NOMO-1 treated with DMSO at 0.1 percent for 48 hours (cell line): ENCODE data around the gene DYRK4.
"Not testable (repeated sequence)": the region's sequence is repeated elsewhere in the genome, so short reads cannot be mapped to it uniquely, and the experiment has no call there.

Experiments
- DNase-seq: peaks from one replicate; lab custom pipeline; 2025; ENCODE audit not compliant: unreplicated experiment; lab: John Stamatoyannopoulos, UW

DYRK4 gene

DNA sequence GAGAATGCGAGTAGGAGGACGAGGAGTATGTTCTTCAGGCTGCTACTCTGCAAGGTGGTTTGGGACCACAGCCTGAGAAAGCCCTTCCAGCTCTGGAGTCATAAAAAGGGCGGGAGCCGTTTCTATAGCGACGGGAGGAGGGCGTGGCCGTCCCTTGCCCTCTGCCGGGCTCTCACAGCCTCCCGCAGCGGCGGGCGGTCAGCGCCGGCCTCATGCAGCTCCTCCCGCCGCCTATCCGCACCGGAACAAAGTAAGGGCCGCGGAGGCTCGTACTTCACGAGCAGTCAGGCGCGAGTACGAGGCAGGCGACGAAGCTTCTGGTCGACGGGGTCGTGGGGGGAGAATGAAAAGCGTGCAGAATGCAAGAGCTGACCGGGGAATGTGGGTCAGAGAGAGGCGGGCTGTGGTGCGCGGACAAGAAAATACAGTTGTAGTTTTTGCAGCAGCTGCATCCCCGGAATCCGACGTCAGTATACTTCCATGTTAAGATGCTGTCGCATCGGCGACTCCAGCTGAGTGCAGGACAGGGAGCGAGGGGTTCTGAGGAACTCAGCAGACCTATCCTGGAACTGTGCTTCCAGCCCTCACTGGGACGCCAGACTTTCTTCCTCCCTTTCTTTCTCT is at the start of gene DYRK4:
TSS of gene DYRK4 (plus strand) at position 175 of the 624 bp plus-strand sequence. CDS start at position 213, 38 bp downstream.
- DNase-seq = no peak

GRCh38 chr12:4518106-4518728 is 43.8 kb upstream of the DYRK4 start:
- no peak for DNase-seq

DNA sequence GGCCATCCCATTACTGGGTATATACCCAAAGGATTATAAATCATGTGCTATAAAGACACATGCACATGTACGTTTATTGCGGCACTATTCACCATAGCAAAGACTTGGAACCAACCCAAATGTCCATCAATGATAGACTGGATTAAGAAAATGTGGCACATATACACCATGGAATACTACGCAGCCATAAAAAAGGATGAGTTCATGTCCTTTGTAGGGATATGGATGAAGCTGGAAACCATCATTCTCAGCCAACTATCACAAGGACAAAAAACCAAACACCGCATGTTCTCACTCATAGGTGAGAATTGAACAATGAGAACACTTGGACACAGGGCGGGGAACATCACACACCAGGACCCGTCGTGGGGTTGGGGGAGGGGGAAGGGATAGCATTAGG is 38.6 kb upstream of the DYRK4 start:
- DNase-seq = not testable (repeated sequence)

DNA sequence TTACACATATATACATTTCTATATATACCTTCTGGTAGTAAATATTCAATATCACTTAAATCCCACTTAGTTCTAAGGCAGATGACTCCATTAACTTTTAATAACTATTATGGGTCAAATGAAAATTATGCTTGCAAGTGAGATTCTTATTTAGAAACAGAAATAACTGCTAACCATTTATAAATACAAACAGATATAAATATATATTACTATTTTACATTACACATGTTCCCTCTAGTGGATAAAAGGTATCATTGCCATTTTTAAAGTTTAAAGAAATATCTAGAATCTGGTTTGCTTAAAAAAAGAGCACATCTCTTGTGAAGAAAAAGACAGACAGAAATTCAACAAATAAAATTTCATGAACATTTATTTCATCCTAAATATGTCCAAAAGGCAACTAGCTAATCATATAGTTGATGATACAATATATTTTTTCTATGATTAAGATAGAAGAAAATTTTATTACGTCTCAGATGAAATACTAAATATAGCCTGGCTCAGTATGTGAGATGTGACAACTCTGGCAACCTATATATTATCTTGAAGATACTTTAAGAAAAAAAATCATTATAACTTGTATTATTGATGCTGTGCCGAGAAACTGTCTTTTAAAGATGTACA is 35.0 kb upstream of the DYRK4 start:
- DNase-seq = peak; percentile 27

- DNase-seq = no peak
Measured at GRCh38 chr12:4530160-4530559, 31.8 kb upstream of the DYRK4 start.

GRCh38 chr12:4530982-4531586 is 30.9 kb upstream of the DYRK4 start:
- DNase-seq = no peak

DNA sequence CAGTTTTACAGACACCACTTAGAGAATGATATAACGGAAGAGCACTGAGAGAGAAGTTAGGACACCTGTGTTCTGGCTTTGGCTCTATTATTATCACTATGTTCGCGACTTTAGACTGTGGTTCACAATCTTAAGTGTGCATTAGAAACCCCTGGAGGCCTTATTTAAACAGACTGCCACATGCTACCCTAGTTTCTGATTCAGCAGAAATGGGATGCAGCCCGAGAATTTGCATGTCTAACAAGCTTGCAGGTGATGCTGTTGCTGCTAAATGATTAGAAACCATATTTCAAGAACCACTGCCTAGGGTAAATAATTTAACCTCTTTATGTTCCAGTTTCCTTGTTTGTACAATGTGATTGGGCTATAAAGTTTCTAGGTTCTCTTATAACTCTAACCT is 26.9 kb upstream of the DYRK4 start:
- no peak for DNase-seq

GRCh38 chr12:4535871-4536270 is 26.1 kb upstream of the DYRK4 start:
- DNase-seq = no peak

- DNase-seq = peak; percentile 97
Measured at GRCh38 chr12:4538207-4539160, 23.5 kb upstream of the DYRK4 start, which contains the start of gene RAD51AP1. TSS of gene RAD51AP1 (plus strand) at chr12:4538890. CDS start at chr12:4538940, 50 bp downstream.

DNA sequence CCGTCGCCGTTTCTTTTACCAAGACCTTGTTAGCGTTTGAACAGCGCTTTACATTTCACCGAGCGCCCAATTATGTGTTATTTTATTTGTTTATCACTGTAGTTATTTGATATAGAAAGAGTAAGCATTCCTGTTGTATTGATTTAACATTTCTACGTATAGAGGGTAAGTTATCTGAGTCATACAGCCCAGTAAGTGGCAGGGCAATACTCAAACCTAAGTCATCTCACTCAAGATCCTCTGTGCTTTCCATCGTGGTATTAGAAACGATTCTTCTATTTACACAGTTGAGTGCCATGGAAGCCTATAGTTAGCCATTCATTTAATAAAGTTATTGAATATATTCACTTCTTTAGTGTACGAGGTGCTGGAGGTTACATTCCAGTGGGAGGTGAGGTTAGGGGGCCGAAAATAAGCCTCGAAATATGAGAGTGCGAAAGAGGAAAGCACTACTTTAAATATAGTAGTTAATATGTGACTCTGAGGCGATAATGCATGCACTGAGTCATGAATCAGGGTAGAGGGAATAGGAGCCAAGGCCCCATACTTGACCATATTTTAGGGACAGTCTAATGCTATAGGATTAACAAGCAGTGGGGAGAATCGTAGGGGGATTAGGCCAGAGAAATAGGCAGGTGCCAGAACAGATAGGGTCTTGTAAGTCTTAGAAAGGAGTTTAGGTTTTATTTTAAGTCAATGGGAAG is 22.7 kb upstream of the DYRK4 start:
- DNase-seq = no peak

DNA sequence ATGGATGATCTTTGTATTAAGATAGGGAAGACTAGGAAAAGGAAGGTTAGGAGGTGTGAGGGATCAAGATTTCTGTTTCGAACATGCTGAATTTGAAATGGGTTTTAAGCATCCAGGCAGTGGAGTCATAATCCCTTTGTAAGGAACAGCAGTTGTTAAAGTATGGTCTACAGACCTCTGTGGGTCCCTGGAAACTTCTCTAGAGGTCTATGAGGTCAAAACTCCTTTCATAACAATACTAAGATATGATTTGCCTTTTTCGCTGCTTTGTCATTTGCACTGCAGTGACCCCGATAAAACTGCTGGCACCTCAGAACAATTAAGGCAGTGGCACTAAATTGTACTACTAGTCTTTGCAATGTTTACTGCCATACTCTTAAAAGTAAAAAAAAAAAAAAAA is 21.8 kb upstream of the DYRK4 start:
- no peak for DNase-seq

- peak; percentile 65 for DNase-seq
Measured at GRCh38 chr12:4540638-4541037, 21.4 kb upstream of the DYRK4 start.

DNA sequence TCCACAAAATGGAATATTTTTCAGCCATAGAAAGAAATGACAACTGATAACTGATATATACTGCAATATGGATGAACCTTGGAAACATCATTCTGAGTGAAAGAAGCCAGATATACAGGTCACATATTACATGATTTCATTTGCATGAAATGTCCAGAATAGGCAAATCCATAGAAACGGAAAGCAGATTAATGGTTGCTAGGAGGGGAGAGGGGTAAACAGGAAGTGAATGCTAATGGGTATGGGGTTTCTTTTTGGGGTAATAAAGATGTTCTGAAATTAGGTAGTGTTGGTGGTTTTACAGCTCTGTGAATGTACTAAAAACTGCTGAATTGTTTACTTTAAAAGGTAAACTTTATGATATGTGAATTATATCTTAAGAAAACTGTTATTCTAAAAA is 16.8 kb upstream of the DYRK4 start:
- DNase-seq = no peak

- DNase-seq = no peak
Measured at GRCh38 chr12:4552191-4552590, 9.8 kb upstream of the DYRK4 start.

- DNase-seq = no peak
Measured at GRCh38 chr12:4553943-4554342, 8.1 kb upstream of the DYRK4 start.

DNA sequence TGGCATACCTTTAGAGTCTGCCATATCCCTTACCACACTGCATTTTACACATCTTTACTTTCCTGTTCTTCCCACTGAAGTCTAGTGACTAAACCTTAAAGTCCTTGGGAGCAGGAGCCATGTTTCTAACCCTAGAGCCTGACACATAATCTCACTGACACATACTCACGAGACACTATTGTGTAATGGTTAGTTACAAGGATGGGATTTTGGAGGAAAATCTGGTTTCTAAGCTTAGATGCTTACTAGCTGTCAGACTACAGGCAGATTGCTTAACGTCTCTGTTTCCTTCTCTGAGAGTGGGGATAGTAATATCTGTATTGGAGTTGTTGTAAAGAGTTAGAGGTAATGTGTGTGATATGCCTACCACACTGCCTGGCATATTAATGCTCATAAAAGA is 6.2 kb upstream of the DYRK4 start:
- no peak for DNase-seq

DNA sequence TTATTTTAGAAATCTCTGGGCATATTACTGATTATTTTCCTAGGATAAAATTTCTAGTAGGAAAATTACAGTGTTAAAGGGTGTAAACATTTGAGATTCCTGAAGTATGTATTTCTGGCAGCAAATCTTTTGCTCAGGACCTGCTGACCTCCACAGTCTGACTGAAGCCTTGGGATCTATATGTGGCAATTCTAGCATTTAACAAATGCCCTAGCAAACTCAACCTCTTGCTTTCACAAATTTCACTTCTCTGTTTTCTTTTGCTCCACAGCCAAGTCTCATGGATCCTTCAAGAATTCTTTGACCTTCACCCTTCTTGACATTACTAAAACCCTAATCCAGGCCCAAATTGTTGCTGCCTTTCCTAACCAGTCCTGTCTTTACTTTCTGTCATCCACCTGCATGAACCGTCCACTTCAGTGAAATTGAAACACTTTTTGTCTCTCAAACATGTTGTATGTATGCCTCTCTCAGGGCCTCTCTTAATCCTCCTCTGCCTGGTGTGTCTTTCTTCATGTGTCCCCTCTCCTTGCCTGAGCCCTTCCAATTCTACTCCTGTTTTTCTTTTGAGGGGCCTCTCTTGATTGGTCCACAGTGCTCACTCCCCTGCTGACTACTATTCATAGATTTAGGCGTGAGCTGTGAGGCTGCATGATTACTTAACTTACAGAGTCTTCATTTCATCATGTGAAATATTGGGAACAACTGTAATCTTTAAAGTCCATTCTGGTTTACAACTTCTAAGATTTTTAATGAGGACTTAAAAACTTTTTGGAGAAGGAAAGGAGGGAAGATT is 5.1 kb upstream of the DYRK4 start:
- DNase-seq = peak; percentile 11

DNA sequence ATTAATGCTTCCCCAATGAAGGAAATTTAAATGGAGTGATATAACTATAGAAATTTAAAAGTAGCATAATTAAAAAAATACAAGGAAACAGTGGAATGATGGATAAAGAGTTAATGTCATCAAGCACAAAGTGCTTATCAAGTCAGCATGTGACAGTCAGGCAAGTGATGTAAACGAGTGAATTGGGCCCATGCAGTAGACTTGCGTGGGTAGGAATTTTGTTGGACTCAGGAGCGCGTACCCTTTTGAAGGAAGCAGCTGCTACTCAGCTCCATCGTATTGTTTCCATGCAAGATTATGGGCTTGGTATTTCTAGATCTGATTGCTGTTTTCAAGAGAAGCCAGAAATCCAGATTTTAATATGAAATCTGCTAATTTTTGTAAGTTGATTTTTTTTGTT is 4.4 kb upstream of the DYRK4 start:
- no peak for DNase-seq

GRCh38 chr12:4558171-4558570 is 3.8 kb upstream of the DYRK4 start:
- DNase-seq = no peak
